Right lobe of liver (tissue), 4 donors: Measurements from ENCODE around the gene CAST.

Source experiments
- POLR2A ChIP-seq: fragments of 450-650 bp; IDR thresholded peaks from one replicate; pipeline ENCODE4 v1.6.1; 2017; ENCODE audit warnings: antibody characterized with exemption, mild to moderate bottlenecking
- TF ChIP-seq, protein P1 (sequence below), 4 donors: fragments of 200-600 bp in 3 of 4; fragments of 450-650 bp in 1 of 4; IDR thresholded peaks; one replicate each; pipeline versions ENCODE4 v1.5.1 to v1.8.0; 2016 to 2022; ENCODE audit warnings: antibody characterized with exemption in 4 of 4, mild to moderate bottlenecking in 2 of 4
- donor health status: DM: no; HTN: no; CAD: no.
- donor health status: DM: no; HTN: no; CAD: no.
- donor health status: DM: no; HTN: yes; CAD: no.

DNA sequence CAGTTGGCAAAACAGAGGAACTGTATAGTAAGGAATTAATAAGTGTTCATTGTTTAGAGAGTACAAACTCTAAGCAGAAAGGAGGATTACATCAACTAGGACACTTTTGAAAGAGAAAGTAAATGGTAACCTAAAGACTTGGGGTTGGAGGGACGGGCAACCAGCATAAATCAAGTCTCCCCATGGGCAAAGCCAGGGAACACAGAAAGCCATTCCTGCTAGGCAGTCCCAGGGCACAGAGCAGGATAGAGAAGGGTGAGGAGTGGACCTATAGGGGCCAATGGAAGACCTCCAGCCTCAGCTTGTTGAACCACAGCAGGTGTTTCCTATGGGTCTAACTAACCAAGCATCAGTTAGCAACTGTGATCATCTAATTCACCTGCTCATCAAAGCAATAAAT is 154.8 kb downstream of the CAST start:
- TF ChIP-seq, protein P1, sequence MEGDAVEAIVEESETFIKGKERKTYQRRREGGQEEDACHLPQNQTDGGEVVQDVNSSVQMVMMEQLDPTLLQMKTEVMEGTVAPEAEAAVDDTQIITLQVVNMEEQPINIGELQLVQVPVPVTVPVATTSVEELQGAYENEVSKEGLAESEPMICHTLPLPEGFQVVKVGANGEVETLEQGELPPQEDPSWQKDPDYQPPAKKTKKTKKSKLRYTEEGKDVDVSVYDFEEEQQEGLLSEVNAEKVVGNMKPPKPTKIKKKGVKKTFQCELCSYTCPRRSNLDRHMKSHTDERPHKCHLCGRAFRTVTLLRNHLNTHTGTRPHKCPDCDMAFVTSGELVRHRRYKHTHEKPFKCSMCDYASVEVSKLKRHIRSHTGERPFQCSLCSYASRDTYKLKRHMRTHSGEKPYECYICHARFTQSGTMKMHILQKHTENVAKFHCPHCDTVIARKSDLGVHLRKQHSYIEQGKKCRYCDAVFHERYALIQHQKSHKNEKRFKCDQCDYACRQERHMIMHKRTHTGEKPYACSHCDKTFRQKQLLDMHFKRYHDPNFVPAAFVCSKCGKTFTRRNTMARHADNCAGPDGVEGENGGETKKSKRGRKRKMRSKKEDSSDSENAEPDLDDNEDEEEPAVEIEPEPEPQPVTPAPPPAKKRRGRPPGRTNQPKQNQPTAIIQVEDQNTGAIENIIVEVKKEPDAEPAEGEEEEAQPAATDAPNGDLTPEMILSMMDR (IDR thresholded peaks at IDR 0.05): no peak
- TF ChIP-seq POLR2A: no peak
